H1 (cell line): ENCODE data around the gene TEX36. TPM values are rescaled to one million over a fixed set of nuclear protein-coding genes. Genes with fewer than 3 reads are reported as not detected.

ENCODE experiments used
- CTCF ChIA-PET: fragments of 300-600 bp; sonication (Branson Sonifier 250); formaldehyde crosslinking; loops from one replicate; lab custom pipeline; 2021; ENCODE audit not compliant: partially characterized antibody; lab: Charles Lee
- POLR2A ChIA-PET: fragments of 300-600 bp; sonication (Branson Sonifier 250); formaldehyde crosslinking; loops from one replicate; lab custom pipeline; 2021; ENCODE audit warnings: inconsistent platforms; ENCODE audit not compliant: partially characterized antibody; lab: Charles Lee
- DNase-seq, 2 experiments: peaks; one replicate each; pipeline versions ENCODE4 v3.0.0 to v3.0.0-alpha.2; 2010 to 2022; ENCODE audit warnings: low spot score in 2 of 2, low read depth in 1 of 2, mixed read lengths in 1 of 2
- FAIRE-seq: peaks from 2 replicates; lab custom pipeline; 2011; peaks lifted over from hg19 to GRCh38; lab: Jason Lieb, UNC
- H2AFZ ChIP-seq: 2 replicates; pipeline ENCODE4 v1.8.1; 2012; ENCODE audit warnings: low read length, inconsistent platforms
- H2AK5ac ChIP-seq: 2 replicates; pipeline ENCODE4 v1.6.1; 2013; ENCODE audit warnings: low read depth, low read length
- H2BK120ac ChIP-seq: replicated peaks from 2 replicates; pipeline ENCODE3; 2013; ENCODE audit warnings: low read depth, low read length, inconsistent platforms
- H2BK12ac ChIP-seq: 2 replicates; pipeline ENCODE4 v1.6.1; 2013; ENCODE audit warnings: low read depth, low read length
- H2BK15ac ChIP-seq: 2 replicates; pipeline ENCODE4 v1.6.1; 2013; ENCODE audit warnings: low read length
- H2BK20ac ChIP-seq: 2 replicates; pipeline ENCODE4 v1.6.1; 2013; ENCODE audit warnings: low read length
- H2BK5ac ChIP-seq: 2 replicates; pipeline ENCODE4 v1.6.1; 2013; ENCODE audit warnings: low read depth, low read length
- H3K14ac ChIP-seq: 2 replicates; pipeline ENCODE4 v1.6.1; 2013; ENCODE audit warnings: inconsistent platforms; ENCODE audit not compliant: insufficient read length
- H3K18ac ChIP-seq: 2 replicates; pipeline ENCODE4 v1.6.1; 2013; ENCODE audit warnings: low read length; ENCODE audit errors: extremely low read depth
- H3K23ac ChIP-seq: 2 replicates; pipeline ENCODE4 v1.6.1; 2013; ENCODE audit warnings: inconsistent platforms; ENCODE audit not compliant: insufficient read length
- H3K23me2 ChIP-seq: 2 replicates; pipeline ENCODE4 v1.6.1; 2013; ENCODE audit warnings: low read depth, low read length
- H3K27ac ChIP-seq: 2 replicates; pipeline ENCODE4 v1.6.1; 2011; ENCODE audit warnings: low read depth, low read length, inconsistent platforms
- H3K27me3 ChIP-seq, 4 experiments: replicated peaks in 1 of 4; 1 replicate in 1 of 4; 2 replicates in 3 of 4; pipeline versions ENCODE4 v1.6.1 to v1.8.1; 2011 to 2013; ENCODE audit warnings: low read length in 3 of 4, mild to moderate bottlenecking in 3 of 4, inconsistent platforms in 2 of 4, mixed read lengths in 2 of 4, moderate library complexity in 1 of 4; ENCODE audit not compliant: control insufficient read depth in 3 of 4, insufficient read depth in 3 of 4; ENCODE audit errors: extremely low read depth in 1 of 4
- H3K36me3 ChIP-seq, 4 experiments: 2 replicates each; pipeline versions ENCODE4 v1.6.1 to v1.8.1; 2011 to 2013; ENCODE audit warnings: mild to moderate bottlenecking in 4 of 4, low read length in 3 of 4, moderate library complexity in 2 of 4, control low read depth in 1 of 4, inconsistent platforms in 1 of 4; ENCODE audit not compliant: insufficient read depth in 4 of 4, control insufficient read depth in 2 of 4
- H3K4ac ChIP-seq: replicated peaks from 2 replicates; pipeline ENCODE3; 2013; ENCODE audit warnings: low read length, low read depth, mixed read lengths, inconsistent platforms; ENCODE audit not compliant: insufficient read length
- H3K4me1 ChIP-seq, 4 experiments: replicated peaks in 1 of 4; 1 replicate in 1 of 4; 2 replicates in 3 of 4; pipeline versions ENCODE4 v1.6.1 to v1.8.1; 2011 to 2013; ENCODE audit warnings: low read length in 3 of 4, inconsistent platforms in 2 of 4, mixed read lengths in 1 of 4; ENCODE audit not compliant: insufficient read depth in 4 of 4, control insufficient read depth in 3 of 4
- H3K4me2 ChIP-seq, 2 experiments: 2 replicates each; pipeline versions ENCODE4 v1.6.1 to v1.8.1; 2011 to 2013; ENCODE audit warnings: low read depth in 2 of 2, low read length in 2 of 2, control low read depth in 1 of 2, inconsistent platforms in 1 of 2, mild to moderate bottlenecking in 1 of 2; ENCODE audit not compliant: insufficient read depth in 1 of 2
- H3K4me3 ChIP-seq, 4 experiments: fragments of 200-600, 300-600 bp in 1 of 4; sonication (generic), shearing (Covaris generic), sonication (Bioruptor Twin) in 1 of 4; 2 replicates each; pipeline versions ENCODE4 v1.5.1 to v1.8.1; 2011 to 2016; ENCODE audit warnings: low read length in 4 of 4, low read depth in 3 of 4, control low read depth in 2 of 4, inconsistent platforms in 2 of 4, mild to moderate bottlenecking in 2 of 4, mixed read lengths in 1 of 4, moderate library complexity in 1 of 4; ENCODE audit not compliant: insufficient read depth in 2 of 4; ENCODE audit errors: extremely low read depth in 1 of 4
- H3K56ac ChIP-seq: replicated peaks from 2 replicates; pipeline ENCODE3; 2013; ENCODE audit warnings: low read depth, mild to moderate bottlenecking, mixed read lengths, low read length, inconsistent platforms; ENCODE audit not compliant: insufficient read length
- H3K79me1 ChIP-seq: 2 replicates; pipeline ENCODE4 v1.6.1; 2013; ENCODE audit warnings: low read depth, low read length, control low read depth
- H3K79me2 ChIP-seq, 2 experiments: 2 replicates each; pipeline versions ENCODE4 v1.6.1 to v1.8.1; 2012 to 2013; ENCODE audit warnings: low read length in 2 of 2, mild to moderate bottlenecking in 2 of 2, inconsistent platforms in 1 of 2; ENCODE audit not compliant: insufficient read depth in 2 of 2, control insufficient read depth in 1 of 2
- H3K9ac ChIP-seq, 4 experiments: replicated peaks in 1 of 4; 1 replicate in 1 of 4; 2 replicates in 3 of 4; pipeline versions ENCODE4 v1.6.1 to v1.8.1; 2011 to 2013; ENCODE audit warnings: low read depth in 3 of 4, low read length in 3 of 4, control low read depth in 2 of 4, mild to moderate bottlenecking in 2 of 4, moderate library complexity in 2 of 4, inconsistent platforms in 1 of 4; ENCODE audit errors: extremely low read depth in 1 of 4
- H3K9me3 ChIP-seq, 2 experiments: 2 replicates each; pipeline versions ENCODE4 v1.6.1 to v1.8.1; 2012 to 2013; ENCODE audit warnings: mild to moderate bottlenecking in 2 of 2, moderate library complexity in 2 of 2, control low read depth in 1 of 2, inconsistent platforms in 1 of 2, low read depth in 1 of 2, low read length in 1 of 2, mixed read lengths in 1 of 2; ENCODE audit not compliant: insufficient read depth in 2 of 2
- H4K20me1 ChIP-seq, 2 experiments: replicated peaks in 1 of 2; 2 replicates each; pipeline versions ENCODE3 to v1.8.1; 2011 to 2013; ENCODE audit warnings: inconsistent platforms in 2 of 2, low read length in 2 of 2, mild to moderate bottlenecking in 1 of 2; ENCODE audit not compliant: insufficient read depth in 2 of 2, control insufficient read depth in 1 of 2
- H4K5ac ChIP-seq: 2 replicates; pipeline ENCODE4 v1.6.1; 2013; ENCODE audit warnings: low read length, low read depth, mixed read lengths, inconsistent platforms; ENCODE audit not compliant: insufficient read length
- H4K8ac ChIP-seq: 2 replicates; pipeline ENCODE4 v1.8.0; 2013; ENCODE audit warnings: mild to moderate bottlenecking, moderate library complexity, low read length, inconsistent platforms; ENCODE audit not compliant: insufficient read depth; ENCODE audit errors: extremely low read depth
- H4K91ac ChIP-seq: replicated peaks from 2 replicates; pipeline ENCODE3; 2013; ENCODE audit warnings: low read length, mixed read lengths, inconsistent platforms; ENCODE audit not compliant: insufficient read length
- CHD2 ChIP-seq: IDR thresholded peaks from 2 replicates; pipeline ENCODE4 v1.6.1; 2012; ENCODE audit warnings: low read length, improper control_type of control experiment
- FOSL1 ChIP-seq: IDR thresholded peaks from 2 replicates; pipeline ENCODE4 v1.6.1; 2011; ENCODE audit warnings: mild to moderate bottlenecking, low read depth, low read length, moderate library complexity; ENCODE audit not compliant: insufficient read depth
- SP2 ChIP-seq: IDR thresholded peaks from 2 replicates; pipeline ENCODE4 v1.6.1; 2012; ENCODE audit warnings: mild to moderate bottlenecking, low read length, inconsistent platforms
- WGBS, 2 experiments: shearing (Covaris generic) in 1 of 2; methylation state at CpG; one replicate each; pipeline versions ENCODE4 v1.1.6 to v1.1.7; 2013 to 2015; ENCODE audit warnings: low lambda C conversion rate in 2 of 2, mixed read lengths in 2 of 2, inconsistent platforms in 1 of 2, low coverage in 1 of 2, missing lambda C conversion rate in 1 of 2; ENCODE audit not compliant: insufficient replicate concordance in 2 of 2, insufficient coverage in 1 of 2, insufficient read length in 1 of 2; ENCODE audit errors: extremely low coverage in 1 of 2, missing lambda C conversion rate in 1 of 2; 5-methylcytosine and 5-hydroxymethylcytosine counted together
- polyA plus RNA-seq, 7 experiments: library from polyadenylated mRNA; depleted of rRNA in 3 of 7; stranded (reverse) in 5 of 7; unstranded in 2 of 7; fragments of >200 nt in 5 of 7; fragments of 200-250 nt in 2 of 7; gene quantifications; 1 replicate in 5 of 7; 2 replicates in 1 of 7; 4 replicates in 1 of 7; pipeline versions ENCODE4 v1.2.1 to v1.2.3, GENCODE V29; 2011 to 2013; ENCODE audit warnings: missing spikeins in 2 of 7, mixed read lengths in 2 of 7
- total RNA-seq: library from RNA; stranded (reverse); fragmentation: NEBNext Ultra II Directional; extraction: Animal tissue kit (Norgen Biotek cat#: 25700); gene quantifications from 2 replicates; pipeline ENCODE4 v1.2.1, GENCODE V29; 2021

Gene TEX36
- total and polyA plus RNA-seq, 2 of the 8 experiments (the other 6 are each of a cell fraction or from before 2014, with no cell fraction given): not detected

- Histone ChIP-seq H3K27me3 (no peaks in the 10 kb centered on the region), H4K5ac (no peak overlapping the region), H3K4ac (no peak overlapping the region), H2BK12ac (no peak overlapping the region), H3K23me2 (no peaks in the 10 kb centered on the region), H3K9ac (no peak overlapping the region), H3K36me3 (no peaks in the 10 kb centered on the region), H3K9me3 (no peaks in the 10 kb centered on the region), H2BK20ac (no peak overlapping the region), H4K20me1 (no peaks in the 10 kb centered on the region), H3K79me2 (no peaks in the 10 kb centered on the region), H4K8ac (no peak overlapping the region), H2BK15ac (no peak overlapping the region), H2AFZ (0 out of 2 replicates have a peak overlapping the region, but pooled peaks have one; percentile 6), H3K14ac (no peak overlapping the region), H3K27ac (no peak overlapping the region), H3K79me1 (no peaks in the 10 kb centered on the region), H4K91ac (no peak overlapping the region), H2BK5ac (no peak overlapping the region), H3K4me1 (peaks cover 0 to 5% (median 0%) of the 10 kb centered on the region in 4 experiments; a peak in 2 of 7 replicates), H3K4me3 (no peak overlapping the region), H2AK5ac (no peak overlapping the region), H3K56ac (no peak overlapping the region), H3K18ac (no peak overlapping the region), H3K23ac (no peak overlapping the region), H3K4me2 (no peak overlapping the region; a peak in 1 of 4 replicates), H2BK120ac (no peak overlapping the region)
- CTCF ChIA-PET: no interaction called here
- WGBS, 2 experiments: 77% methylated on average over 6 of the region's 6 CpGs; no CpG with 5 or more reads in 1 of the 2 experiments
- POLR2A ChIA-PET: no interaction called here
- FAIRE-seq (no peak), DNase-seq (no peak)
- TF ChIP-seq FOSL1 (no peak), SP2 (no peak), CHD2 (no peak)
These were observed 56.3 kb downstream of the TEX36 start for GRCh38 chr10:125626671-125627070.
